ENCODE data around the gene RINT1. TPM values are rescaled to one million over a fixed set of nuclear protein-coding genes. Genes with fewer than 3 reads are reported as not detected.

The RINT1 gene
- total RNA-seq, 2 experiments from 2014 or later, result 21.7 to 22.5 TPM

DNA sequence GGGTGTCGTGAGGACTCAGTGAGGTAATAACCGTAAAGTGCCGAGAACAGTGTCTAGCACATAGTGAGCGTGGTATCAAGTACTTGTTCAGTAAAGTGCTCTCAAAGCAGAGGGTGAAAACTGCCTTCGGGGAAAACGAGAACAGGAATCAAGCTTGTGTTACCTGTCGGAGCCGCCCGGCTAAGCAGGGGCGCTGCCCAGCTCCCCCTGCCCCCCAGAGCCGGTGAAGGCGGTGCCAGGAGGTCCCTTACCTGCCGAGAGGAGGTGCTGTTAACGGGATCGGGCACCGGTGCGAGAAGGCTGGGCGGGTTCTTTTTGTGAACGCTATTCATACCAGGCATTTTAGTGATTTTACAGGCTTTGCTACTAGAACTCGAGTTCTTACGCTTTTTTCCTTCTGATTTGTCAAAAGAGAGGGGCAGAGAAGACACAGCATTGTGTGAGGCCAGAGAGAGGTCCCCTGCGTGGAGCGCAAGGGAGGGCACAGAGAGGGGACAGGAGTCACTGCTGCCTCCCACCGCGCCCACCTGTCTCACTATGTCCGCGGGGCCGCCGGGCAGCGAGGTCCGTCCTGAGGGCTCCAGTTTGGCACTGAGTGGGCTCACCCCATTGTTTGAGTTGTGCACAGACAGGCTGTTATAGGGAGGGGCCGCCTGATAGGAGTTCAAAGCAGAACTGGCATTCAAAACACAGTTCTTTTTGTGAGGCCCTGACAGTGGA is 81.8 kb downstream of the RINT1 start:
- CTCF ChIA-PET, result no interaction called here
- no peaks in the 10 kb centered on the region for H3K27me3 Mint-ChIP-seq
- peaks cover 7% of the 10 kb centered on the region for H3K36me3 Mint-ChIP-seq (ENCODE audit: low read depth)
- H3K27ac Mint-ChIP-seq, result no peak overlapping the region
- intact Hi-C loops (cut with micrococcal nuclease), result no loop called here
- no peaks in the 10 kb centered on the region for H3K9me3 Mint-ChIP-seq
- DNase-seq (no peak), ATAC-seq (no peak)
- H3K4me3 Mint-ChIP-seq, result no peak overlapping the region
- H3K4me1 Mint-ChIP-seq (ENCODE audit: low read depth), result no peaks in the 10 kb centered on the region
- POLR2A ChIA-PET, result no interaction called here
- TF ChIP-seq, protein P1, sequence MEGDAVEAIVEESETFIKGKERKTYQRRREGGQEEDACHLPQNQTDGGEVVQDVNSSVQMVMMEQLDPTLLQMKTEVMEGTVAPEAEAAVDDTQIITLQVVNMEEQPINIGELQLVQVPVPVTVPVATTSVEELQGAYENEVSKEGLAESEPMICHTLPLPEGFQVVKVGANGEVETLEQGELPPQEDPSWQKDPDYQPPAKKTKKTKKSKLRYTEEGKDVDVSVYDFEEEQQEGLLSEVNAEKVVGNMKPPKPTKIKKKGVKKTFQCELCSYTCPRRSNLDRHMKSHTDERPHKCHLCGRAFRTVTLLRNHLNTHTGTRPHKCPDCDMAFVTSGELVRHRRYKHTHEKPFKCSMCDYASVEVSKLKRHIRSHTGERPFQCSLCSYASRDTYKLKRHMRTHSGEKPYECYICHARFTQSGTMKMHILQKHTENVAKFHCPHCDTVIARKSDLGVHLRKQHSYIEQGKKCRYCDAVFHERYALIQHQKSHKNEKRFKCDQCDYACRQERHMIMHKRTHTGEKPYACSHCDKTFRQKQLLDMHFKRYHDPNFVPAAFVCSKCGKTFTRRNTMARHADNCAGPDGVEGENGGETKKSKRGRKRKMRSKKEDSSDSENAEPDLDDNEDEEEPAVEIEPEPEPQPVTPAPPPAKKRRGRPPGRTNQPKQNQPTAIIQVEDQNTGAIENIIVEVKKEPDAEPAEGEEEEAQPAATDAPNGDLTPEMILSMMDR (IDR thresholded peaks at IDR 0.05), result no peak

GRCh38 chr7:105614341-105614840 is 82.4 kb downstream of the RINT1 start:
- DNase-seq (no peak), ATAC-seq (no peak)
- H3K4me3 Mint-ChIP-seq, result no peak overlapping the region
- TF ChIP-seq, protein P1 (IDR thresholded peaks at IDR 0.05), result no peak
- CTCF ChIA-PET, result no interaction called here
- H3K36me3 Mint-ChIP-seq (ENCODE audit: low read depth), result peaks cover 7% of the 10 kb centered on the region
- intact Hi-C loops (cut with micrococcal nuclease), result no loop called here
- H3K27ac Mint-ChIP-seq, result no peak overlapping the region
- H3K9me3 Mint-ChIP-seq, result no peaks in the 10 kb centered on the region
- no peaks in the 10 kb centered on the region for H3K4me1 Mint-ChIP-seq (ENCODE audit: low read depth)
- POLR2A ChIA-PET, result no interaction called here
- no peaks in the 10 kb centered on the region for H3K27me3 Mint-ChIP-seq

Other genes starting within 250 kb of the RINT1 start
- gene SRPK2, start 143.3 kb upstream of the RINT1 start, total RNA-seq, result 10 to 100 TPM; 32.9 to 33.5 TPM
- gene PUS7, start 9.9 kb upstream of the RINT1 start, total RNA-seq, result 10 to 100 TPM; 31.5 to 36.5 TPM
- gene EFCAB10, start 49.3 kb downstream of the RINT1 start, total RNA-seq, result not detected